Trophoblast cell (in vitro differentiated cells and primary cell): ENCODE measurements around the gene MAP3K20.
A peak's percentile ranks its signal among the peaks of the same experiment; 100 is the strongest.
"Not testable (repeated sequence)": the region's sequence is repeated elsewhere in the genome, so short reads cannot be mapped to it uniquely, and the experiment has no call there.

Experiments used
- DNase-seq, 2 donors: peaks; one replicate each; pipeline ENCODE4 v3.0.0-alpha.2; 2016
- H2AFZ ChIP-seq: 2 replicates; pipeline ENCODE4 v1.6.1; 2013; ENCODE audit warnings: low read length, moderate library complexity, mild to moderate bottlenecking; ENCODE audit not compliant: insufficient read depth, poor library complexity
- H2AK5ac ChIP-seq: 2 replicates; pipeline ENCODE4 v1.6.1; 2013; ENCODE audit warnings: mild to moderate bottlenecking, low read length
- H2BK120ac ChIP-seq: 2 replicates; pipeline ENCODE4 v1.6.1; 2013; ENCODE audit warnings: low read length, mild to moderate bottlenecking, moderate library complexity; ENCODE audit not compliant: insufficient read depth, poor library complexity
- H2BK12ac ChIP-seq: 2 replicates; pipeline ENCODE4 v1.6.1; 2013; ENCODE audit warnings: mild to moderate bottlenecking, low read length, moderate library complexity
- H2BK5ac ChIP-seq: 2 replicates; pipeline ENCODE4 v1.6.1; 2013; ENCODE audit warnings: low read length, low read depth, moderate library complexity, mild to moderate bottlenecking; ENCODE audit not compliant: poor library complexity
- H3K14ac ChIP-seq: 2 replicates; pipeline ENCODE4 v1.6.1; 2013; ENCODE audit warnings: mild to moderate bottlenecking, low read length
- H3K18ac ChIP-seq: 2 replicates; pipeline ENCODE4 v1.6.1; 2013; ENCODE audit warnings: mild to moderate bottlenecking, low read length
- H3K23ac ChIP-seq: 2 replicates; pipeline ENCODE4 v1.6.1; 2013; ENCODE audit warnings: low read length
- H3K27ac ChIP-seq: 2 replicates; pipeline ENCODE4 v1.5.1; 2013; ENCODE audit warnings: low read depth, mild to moderate bottlenecking, inconsistent platforms, low read length, moderate library complexity
- H3K27me3 ChIP-seq: 2 replicates; pipeline ENCODE4 v1.6.1; 2013; ENCODE audit warnings: inconsistent platforms, mild to moderate bottlenecking, low read length, moderate library complexity; ENCODE audit not compliant: insufficient read depth
- H3K36me3 ChIP-seq, 2 experiments: 1 replicate in 1 of 2; 2 replicates in 1 of 2; pipeline ENCODE4 v1.6.1; 2013; ENCODE audit warnings: low read length in 2 of 2, mild to moderate bottlenecking in 2 of 2, moderate library complexity in 1 of 2; ENCODE audit not compliant: insufficient read depth in 2 of 2, control insufficient read depth in 1 of 2
- H3K4ac ChIP-seq: 2 replicates; pipeline ENCODE4 v1.6.1; 2013; ENCODE audit warnings: low read depth, mild to moderate bottlenecking, low read length, moderate library complexity
- H3K4me1 ChIP-seq, 2 experiments: 1 replicate in 1 of 2; 2 replicates in 1 of 2; pipeline ENCODE4 v1.6.1; 2013; ENCODE audit warnings: low read length in 2 of 2, mild to moderate bottlenecking in 2 of 2, moderate library complexity in 1 of 2; ENCODE audit not compliant: insufficient read depth in 2 of 2, control insufficient read depth in 1 of 2
- H3K4me2 ChIP-seq: 2 replicates; pipeline ENCODE4 v1.6.1; 2013; ENCODE audit warnings: inconsistent platforms, mild to moderate bottlenecking, low read length, moderate library complexity
- H3K4me3 ChIP-seq: 2 replicates; pipeline ENCODE4 v1.5.1; 2013; ENCODE audit warnings: mild to moderate bottlenecking, low read depth, low read length, inconsistent platforms
- H3K79me1 ChIP-seq: one replicate; pipeline ENCODE4 v1.6.1; 2013; ENCODE audit warnings: low read length
- H3K79me2 ChIP-seq: 2 replicates; pipeline ENCODE4 v1.6.1; 2013; ENCODE audit warnings: low read length, mild to moderate bottlenecking; ENCODE audit not compliant: control insufficient read depth, insufficient read depth, poor library complexity
- H3K9ac ChIP-seq: 2 replicates; pipeline ENCODE4 v1.6.1; 2013; ENCODE audit warnings: mild to moderate bottlenecking, low read length
- H3K9me3 ChIP-seq: 2 replicates; pipeline ENCODE4 v1.6.1; 2013; ENCODE audit warnings: low read depth, mild to moderate bottlenecking, control low read depth, inconsistent platforms, low read length; ENCODE audit not compliant: insufficient read depth
- H4K12ac ChIP-seq: 2 replicates; pipeline ENCODE4 v1.6.1; 2013; ENCODE audit warnings: low read depth, mild to moderate bottlenecking, low read length, moderate library complexity
- H4K8ac ChIP-seq: 2 replicates; pipeline ENCODE4 v1.6.1; 2013; ENCODE audit warnings: low read depth, mild to moderate bottlenecking, low read length, moderate library complexity
- H4K91ac ChIP-seq: one replicate; pipeline ENCODE4 v1.6.1; 2013; ENCODE audit warnings: low read depth, mild to moderate bottlenecking, low read length, moderate library complexity
- WGBS: extraction: QIAGEN DNeasy Blood & Tissue Kit; methylation state at CpG from one replicate; pipeline ENCODE4 v1.1.7; 2013; ENCODE audit warnings: missing lambda C conversion rate; ENCODE audit not compliant: insufficient read length, insufficient coverage; ENCODE audit errors: extremely low coverage; 5-methylcytosine and 5-hydroxymethylcytosine counted together

Gene MAP3K20

DNA sequence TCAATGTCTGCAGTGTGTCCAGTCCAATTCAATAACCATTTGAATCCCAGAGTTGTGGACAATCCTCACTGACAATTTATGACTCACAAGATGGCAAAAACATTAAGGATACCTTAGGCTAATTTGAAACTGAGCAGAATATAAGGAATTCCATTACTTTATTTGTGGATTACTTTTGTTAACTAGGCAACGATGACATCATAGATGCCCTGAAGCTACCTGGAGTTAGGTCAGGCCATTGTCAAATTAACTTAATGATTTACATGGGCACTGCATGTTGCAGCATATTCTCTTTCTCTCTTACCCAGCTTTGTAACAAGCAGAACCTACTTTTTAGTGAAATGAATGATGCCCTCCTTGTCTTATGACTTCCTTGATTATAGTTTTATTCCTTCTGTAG is 179.0 kb downstream of the MAP3K20 start:
- Histone ChIP-seq H3K9me3 (no peaks in the 10 kb centered on the region), H3K27me3 (no peaks in the 10 kb centered on the region), H4K91ac (no peak overlapping the region), H2BK12ac (no peak overlapping the region), H3K27ac (no peak overlapping the region), H3K36me3 (no peaks in the 10 kb centered on the region), H3K4me2 (no peak overlapping the region), H2AFZ (no peak overlapping the region), H2BK5ac (no peak overlapping the region), H2AK5ac (no peak overlapping the region), H3K79me1 (no peaks in the 10 kb centered on the region), H2BK120ac (no peak overlapping the region), H3K23ac (no peak overlapping the region), H4K12ac (no peak overlapping the region), H4K8ac (no peak overlapping the region), H3K14ac (no peak overlapping the region), H3K4me3 (no peak overlapping the region), H3K4ac (no peak overlapping the region), H3K79me2 (no peaks in the 10 kb centered on the region), H3K4me1 (no peaks in the 10 kb centered on the region), H3K18ac (no peak overlapping the region), H3K9ac (no peak overlapping the region)
- peak in 1 of 2 donors; percentile 38 for DNase-seq
- WGBS, result no CpG with 5 or more reads among the region's 1 CpG

- no peak overlapping the region for H2BK120ac ChIP-seq
- H3K4me1 ChIP-seq, result no peaks in the 10 kb centered on the region
- no peaks in the 10 kb centered on the region for H3K79me1 ChIP-seq
- WGBS, result no CpG with 5 or more reads among the region's 4 CpGs
- H3K4me2 ChIP-seq, result no peak overlapping the region
- no peak overlapping the region for H2BK12ac ChIP-seq
- H4K8ac ChIP-seq, result no peak overlapping the region
- no peaks in the 10 kb centered on the region for H3K27me3 ChIP-seq
- H3K23ac ChIP-seq, result no peak overlapping the region
- no peak overlapping the region for H4K91ac ChIP-seq
- H2AK5ac ChIP-seq, result no peak overlapping the region
- H2AFZ ChIP-seq, result no peak overlapping the region
- H3K79me2 ChIP-seq, result no peaks in the 10 kb centered on the region
- H4K12ac ChIP-seq, result no peak overlapping the region
- H3K27ac ChIP-seq, result no peak overlapping the region
- H2BK5ac ChIP-seq, result no peak overlapping the region
- H3K4me3 ChIP-seq, result no peak overlapping the region
- H3K9me3 ChIP-seq, result no peaks in the 10 kb centered on the region
- H3K9ac ChIP-seq, result no peak overlapping the region
- no peak overlapping the region for H3K18ac ChIP-seq
- H3K14ac ChIP-seq, result no peak overlapping the region
- no peak overlapping the region for H3K4ac ChIP-seq
- H3K36me3 ChIP-seq, result no peaks in the 10 kb centered on the region
- DNase-seq, result no peak
Observed at GRCh38 chr2:173258701-173259100, 183.1 kb downstream of the MAP3K20 start.

GRCh38 chr2:173262356-173262755 is 186.7 kb downstream of the MAP3K20 start:
- H2BK5ac ChIP-seq, H3K23ac ChIP-seq, H3K27ac ChIP-seq, H3K4me3 ChIP-seq, H3K79me1 ChIP-seq, H2AK5ac ChIP-seq, H3K4ac ChIP-seq, H3K4me1 ChIP-seq, H3K79me2 ChIP-seq, H3K18ac ChIP-seq, H3K9me3 ChIP-seq, H4K12ac ChIP-seq, DNase-seq, H3K36me3 ChIP-seq, H3K4me2 ChIP-seq, H3K27me3 ChIP-seq, H3K9ac ChIP-seq, H4K91ac ChIP-seq, H2BK12ac ChIP-seq, H4K8ac ChIP-seq, H2AFZ ChIP-seq, H2BK120ac ChIP-seq, H3K14ac ChIP-seq: not testable (repeated sequence)
- WGBS, result no CpG with 5 or more reads among the region's 5 CpGs

GRCh38 chr2:173264151-173264550 is 188.5 kb downstream of the MAP3K20 start:
- H4K91ac ChIP-seq, result no peak overlapping the region
- H3K9ac ChIP-seq, result no peak overlapping the region
- no peak overlapping the region for H3K4ac ChIP-seq
- no peak overlapping the region for H2BK5ac ChIP-seq
- no peaks in the 10 kb centered on the region for H3K4me1 ChIP-seq
- H3K14ac ChIP-seq, result no peak overlapping the region
- H2BK12ac ChIP-seq, result no peak overlapping the region
- DNase-seq, result no peak
- WGBS, result no CpG with 5 or more reads among the region's 4 CpGs
- no peaks in the 10 kb centered on the region for H3K27me3 ChIP-seq
- no peak overlapping the region for H2AFZ ChIP-seq
- H2AK5ac ChIP-seq, result no peak overlapping the region
- H3K9me3 ChIP-seq, result no peaks in the 10 kb centered on the region
- H3K36me3 ChIP-seq, result peaks cover 0 to 6% of the 10 kb centered on the region in 2 experiments
- no peak overlapping the region for H4K12ac ChIP-seq
- no peaks in the 10 kb centered on the region for H3K79me2 ChIP-seq
- H3K4me3 ChIP-seq, result no peak overlapping the region
- H3K4me2 ChIP-seq, result no peak overlapping the region
- H2BK120ac ChIP-seq, result no peak overlapping the region
- no peak overlapping the region for H3K18ac ChIP-seq
- no peak overlapping the region for H4K8ac ChIP-seq
- H3K27ac ChIP-seq, result no peak overlapping the region
- H3K79me1 ChIP-seq, result no peaks in the 10 kb centered on the region
- H3K23ac ChIP-seq, result no peak overlapping the region
